PFSK-1 (cell line): ENCODE measurements around the gene BTAF1.

ENCODE experiments used
- FOXP2 ChIP-seq: optimal IDR thresholded peaks from 2 replicates; pipeline ENCODE3; 2011; ENCODE audit warnings: borderline replicate concordance, control low read depth, inconsistent platforms; ENCODE audit not compliant: insufficient read depth; ENCODE audit errors: extremely low read length, extremely low read depth
- POLR2AphosphoS5 ChIP-seq: IDR thresholded peaks from 2 replicates; pipeline ENCODE4 v1.6.1; 2012; ENCODE audit warnings: low read depth, mild to moderate bottlenecking, control low read depth, low read length, moderate library complexity
- REST ChIP-seq, 2 experiments: IDR thresholded peaks; 2 replicates each; pipeline versions ENCODE4 v1.6.1 to v1.8.0; 2011 to 2012; ENCODE audit warnings: low read depth in 2 of 2, low read length in 2 of 2, control low read depth in 1 of 2, inconsistent platforms in 1 of 2, mild to moderate bottlenecking in 1 of 2, moderate library complexity in 1 of 2; ENCODE audit not compliant: insufficient read depth in 1 of 2
- SIN3A ChIP-seq: IDR thresholded peaks from 2 replicates; pipeline ENCODE4 v1.6.1; 2012; ENCODE audit warnings: mild to moderate bottlenecking, low read length, moderate library complexity, borderline replicate concordance; ENCODE audit not compliant: insufficient read depth
- TAF1 ChIP-seq: IDR thresholded peaks from 2 replicates; pipeline ENCODE4 v1.6.1; 2012; ENCODE audit warnings: low read length, control low read depth, borderline replicate concordance; ENCODE audit not compliant: insufficient read depth

BTAF1 gene

GRCh38 chr10:91880310-91880709, 43.3 kb upstream of the BTAF1 start:
- TF ChIP-seq FOXP2 (no peak), POLR2AphosphoS5 (no peak)

- TF ChIP-seq REST (IDR thresholded peaks at IDR 0.05; ENCODE audit: insufficient read depth in 1 of 2, low read depth in 2 of 2, low read length in 2 of 2), result no peak
- TF ChIP-seq FOXP2, result peak; percentile 33
These were observed 39.8 kb upstream of the BTAF1 start for GRCh38 chr10:91883549-91884444.

- TF ChIP-seq SIN3A, result no peak
- no peak for TF ChIP-seq FOXP2
- TF ChIP-seq TAF1, result no peak
- TF ChIP-seq POLR2AphosphoS5, result no peak
- TF ChIP-seq REST (IDR thresholded peaks at IDR 0.05; ENCODE audit: insufficient read depth in 1 of 2, low read depth in 2 of 2, low read length in 2 of 2), result no peak
These were observed 39.0 kb upstream of the BTAF1 start for GRCh38 chr10:91884536-91884935.

- no peak for TF ChIP-seq FOXP2
- no peak for TF ChIP-seq SIN3A
- TF ChIP-seq REST (IDR thresholded peaks at IDR 0.05; ENCODE audit: insufficient read depth in 1 of 2, low read depth in 2 of 2, low read length in 2 of 2), result no peak
- TF ChIP-seq POLR2AphosphoS5, result no peak
- no peak for TF ChIP-seq TAF1
These were observed 38.0 kb upstream of the BTAF1 start for GRCh38 chr10:91885362-91886079.

- TF ChIP-seq POLR2AphosphoS5, result no peak
- TF ChIP-seq TAF1, result no peak
- no peak for TF ChIP-seq SIN3A
- TF ChIP-seq REST (IDR thresholded peaks at IDR 0.05; ENCODE audit: insufficient read depth in 1 of 2, low read depth in 2 of 2, low read length in 2 of 2), result no peak
- TF ChIP-seq FOXP2, result no peak
These were observed 36.7 kb upstream of the BTAF1 start for GRCh38 chr10:91886954-91887271.
